CD4-positive, alpha-beta T cell (primary cell): Measurements from ENCODE around the gene TPK1. TPM values are rescaled to one million over a fixed set of nuclear protein-coding genes. Genes with fewer than 3 reads are reported as not detected.

Experiments
- ATAC-seq: fragments of 200-7000 bp; cut with Tn5 transposase; one replicate; pipeline ENCODE4 v1.10.0; 2022; ENCODE audit warnings: mild to moderate bottlenecking; ENCODE audit not compliant: poor library complexity
- CTCF ChIA-PET: fragments of 350-600 bp; sonication (Branson Sonifier 250); formaldehyde crosslinking; loops from one replicate; lab custom pipeline; 2021; ENCODE audit warnings: antibody characterized with exemption, inconsistent platforms; lab: Charles Lee
- POLR2A ChIA-PET: fragments of 350-600 bp; sonication (Branson Sonifier 250); formaldehyde crosslinking; loops from one replicate; lab custom pipeline; 2021; ENCODE audit warnings: antibody characterized with exemption, inconsistent platforms; lab: Charles Lee
- DNase-seq, 14 experiments: peaks; one replicate each; pipeline ENCODE4 v3.0.0-alpha.2; 2013 to 2020; ENCODE audit warnings: mixed read lengths in 2 of 14
- H3K27ac ChIP-seq, 2 donors: one replicate each; pipeline versions ENCODE4 v1.5.1 to v1.7.0; 2013; ENCODE audit warnings: low read length in 2 of 2, low read depth in 1 of 2, mild to moderate bottlenecking in 1 of 2
- H3K27me3 ChIP-seq, 2 experiments: 1 replicate in 1 of 2; 2 replicates in 1 of 2; pipeline versions ENCODE4 v1.6.1 to v1.7.0; 2013; ENCODE audit warnings: low read length in 2 of 2, control low read depth in 1 of 2, mild to moderate bottlenecking in 1 of 2, moderate library complexity in 1 of 2; ENCODE audit not compliant: insufficient read depth in 2 of 2, control insufficient read depth in 1 of 2
- H3K36me3 ChIP-seq: one replicate; pipeline ENCODE4 v1.6.1; 2013; ENCODE audit warnings: low read length, control low read depth; ENCODE audit not compliant: insufficient read depth
- H3K4me1 ChIP-seq: one replicate; pipeline ENCODE4 v1.6.1; 2013; ENCODE audit warnings: low read length, control low read depth; ENCODE audit not compliant: insufficient read depth
- H3K4me3 ChIP-seq: one replicate; pipeline ENCODE4 v1.5.1; 2013; ENCODE audit warnings: mild to moderate bottlenecking, low read length, moderate library complexity
- H3K9me3 ChIP-seq, 2 experiments: 1 replicate in 1 of 2; 2 replicates in 1 of 2; pipeline versions ENCODE4 v1.6.1 to v1.7.0; 2013; ENCODE audit warnings: low read length in 2 of 2, mild to moderate bottlenecking in 2 of 2, control low read depth in 1 of 2, moderate library complexity in 1 of 2; ENCODE audit not compliant: control insufficient read depth in 1 of 2, insufficient read depth in 1 of 2
- H3K27ac Mint-ChIP-seq: one replicate; pipeline ENCODE4 v1.8.0; 2020; ENCODE audit warnings: mixed read lengths
- H3K27me3 Mint-ChIP-seq: one replicate; pipeline ENCODE4 v1.8.0; 2021; ENCODE audit warnings: mixed read lengths
- H3K36me3 Mint-ChIP-seq: one replicate; pipeline ENCODE4 v1.8.0; 2021; ENCODE audit warnings: low read depth, mixed read lengths
- H3K4me1 Mint-ChIP-seq: one replicate; pipeline ENCODE4 v1.8.0; 2021; ENCODE audit warnings: low read depth, mixed read lengths
- H3K4me3 Mint-ChIP-seq: one replicate; pipeline ENCODE4 v1.8.0; 2020; ENCODE audit warnings: mild to moderate bottlenecking, mixed read lengths
- H3K9me3 Mint-ChIP-seq: one replicate; pipeline ENCODE4 v1.8.0; 2020; ENCODE audit warnings: mixed read lengths
- intact Hi-C, 2 experiments: fragments of 100-400 bp; cut with DNase I in 1 of 2; cut with micrococcal nuclease in 1 of 2; formaldehyde crosslinking; loops; one replicate each; pipeline versions ENCODE4 v1.15.1 to v1.9.0; 2023 to 2025; cut with DNase I, micrococcal nuclease
- total RNA-seq, 174 experiments: library from RNA in 2 of 174; stranded (reverse) in 2 of 174; gene quantifications; one replicate each; pipeline ENCODE4 v1.2.3 and lab custom pipeline; 2021 to 2026
- TF ChIP-seq, protein P1 (sequence below): fragments of 200-600 bp; IDR thresholded peaks from one replicate; pipeline ENCODE4 v1.8.0; 2022; ENCODE audit warnings: antibody characterized with exemption, mild to moderate bottlenecking

Gene TPK1
- total RNA-seq, 2 experiments from 2014 or later, result 17.1 to 17.8 TPM

DNA sequence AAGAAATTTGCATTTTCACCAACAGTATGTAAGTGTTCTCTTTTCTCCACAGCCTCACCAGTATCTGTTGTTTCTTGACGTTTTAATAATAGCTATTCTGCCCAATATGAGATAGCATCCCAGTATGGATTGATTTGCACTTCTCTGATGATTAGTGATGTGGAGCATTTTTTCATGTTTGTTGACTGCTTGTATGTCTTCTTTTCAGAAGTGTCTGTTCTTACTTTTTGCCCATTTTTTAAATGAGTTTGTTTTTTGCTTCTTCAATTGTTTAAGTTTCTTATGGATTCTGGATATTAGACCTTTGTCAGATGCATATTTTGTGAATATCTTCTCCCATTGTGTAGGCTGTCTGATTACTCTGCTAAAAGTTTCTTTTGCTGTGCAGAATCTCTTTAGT, 12.2 kb upstream of the TPK1 start:
- no peaks in the 10 kb centered on the region for H3K27me3 Mint-ChIP-seq
- ATAC-seq (no peak), DNase-seq (no peak)
- H3K4me1 Mint-ChIP-seq, result no peaks in the 10 kb centered on the region
- no peak overlapping the region for H3K27ac ChIP-seq
- H3K27me3 ChIP-seq, result no peaks in the 10 kb centered on the region
- CTCF ChIA-PET, result interaction anchor here (0.7 kb wide), 1 partner anchor 81 kb away, joined by 3 read pairs; no protein-coding TSS in a partner anchor
- peaks cover 0 to 6% of the 10 kb centered on the region in 2 experiments for H3K9me3 ChIP-seq
- intact Hi-C loops, result no loop called here
- no peaks in the 10 kb centered on the region for H3K4me1 ChIP-seq
- H3K4me3 ChIP-seq, result no peak overlapping the region
- no peaks in the 10 kb centered on the region for H3K36me3 Mint-ChIP-seq
- H3K9me3 Mint-ChIP-seq, result peaks cover 3% of the 10 kb centered on the region
- POLR2A ChIA-PET, result no interaction called here
- TF ChIP-seq, protein P1, sequence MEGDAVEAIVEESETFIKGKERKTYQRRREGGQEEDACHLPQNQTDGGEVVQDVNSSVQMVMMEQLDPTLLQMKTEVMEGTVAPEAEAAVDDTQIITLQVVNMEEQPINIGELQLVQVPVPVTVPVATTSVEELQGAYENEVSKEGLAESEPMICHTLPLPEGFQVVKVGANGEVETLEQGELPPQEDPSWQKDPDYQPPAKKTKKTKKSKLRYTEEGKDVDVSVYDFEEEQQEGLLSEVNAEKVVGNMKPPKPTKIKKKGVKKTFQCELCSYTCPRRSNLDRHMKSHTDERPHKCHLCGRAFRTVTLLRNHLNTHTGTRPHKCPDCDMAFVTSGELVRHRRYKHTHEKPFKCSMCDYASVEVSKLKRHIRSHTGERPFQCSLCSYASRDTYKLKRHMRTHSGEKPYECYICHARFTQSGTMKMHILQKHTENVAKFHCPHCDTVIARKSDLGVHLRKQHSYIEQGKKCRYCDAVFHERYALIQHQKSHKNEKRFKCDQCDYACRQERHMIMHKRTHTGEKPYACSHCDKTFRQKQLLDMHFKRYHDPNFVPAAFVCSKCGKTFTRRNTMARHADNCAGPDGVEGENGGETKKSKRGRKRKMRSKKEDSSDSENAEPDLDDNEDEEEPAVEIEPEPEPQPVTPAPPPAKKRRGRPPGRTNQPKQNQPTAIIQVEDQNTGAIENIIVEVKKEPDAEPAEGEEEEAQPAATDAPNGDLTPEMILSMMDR, result no peak
- H3K27ac Mint-ChIP-seq, result no peak overlapping the region
- no peaks in the 10 kb centered on the region for H3K36me3 ChIP-seq
- no peak overlapping the region for H3K4me3 Mint-ChIP-seq

DNA sequence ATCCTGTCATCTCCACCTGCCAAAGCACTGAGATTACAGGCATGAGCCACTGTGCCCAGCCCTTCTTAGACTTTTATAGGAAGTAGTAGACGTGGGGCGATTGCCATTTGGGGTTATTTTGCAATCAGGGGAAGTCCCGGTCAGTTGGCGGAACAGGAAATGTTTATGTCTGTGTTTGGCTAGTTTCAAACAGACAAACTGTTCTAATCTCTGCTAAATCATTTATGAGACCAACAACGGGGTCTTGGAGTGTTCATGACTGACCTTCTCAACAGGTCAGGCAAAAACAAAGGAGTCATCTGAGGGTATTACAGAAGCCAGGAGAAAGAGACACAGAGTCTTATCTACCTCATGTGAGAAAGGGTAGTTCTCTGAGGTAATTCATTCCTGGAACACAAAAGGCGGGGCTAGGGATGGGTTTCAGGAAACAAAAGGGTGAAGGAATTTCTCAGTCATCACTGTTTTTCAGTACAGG, 6.6 kb upstream of the TPK1 start:
- Mint-ChIP-seq H3K27me3 (no peaks in the 10 kb centered on the region), H3K36me3 (no peaks in the 10 kb centered on the region), H3K27ac (no peak overlapping the region), H3K9me3 (peaks cover 6% of the 10 kb centered on the region), H3K4me3 (no peak overlapping the region), H3K4me1 (peaks cover 14% of the 10 kb centered on the region)
- Histone ChIP-seq H3K4me1 (peaks cover 7% of the 10 kb centered on the region), H3K27ac (peak overlapping the region in 1 of 2 donors; percentile 6), H3K27me3 (no peaks in the 10 kb centered on the region), H3K36me3 (no peaks in the 10 kb centered on the region), H3K4me3 (no peak overlapping the region), H3K9me3 (peaks cover 0 to 3% of the 10 kb centered on the region in 2 experiments)
- DNase-seq (peak in 3 of 14 experiments; percentile 34 to 68 (median 60)), ATAC-seq (no peak)
- ChIA-PET CTCF (no interaction called here), POLR2A (no interaction called here)
- intact Hi-C loops, result loop anchor here in 1 of 2 experiments (5.0 kb wide), 1 partner anchor 35 kb away; no protein-coding TSS in a partner anchor
- TF ChIP-seq, protein P1, result no peak

DNA sequence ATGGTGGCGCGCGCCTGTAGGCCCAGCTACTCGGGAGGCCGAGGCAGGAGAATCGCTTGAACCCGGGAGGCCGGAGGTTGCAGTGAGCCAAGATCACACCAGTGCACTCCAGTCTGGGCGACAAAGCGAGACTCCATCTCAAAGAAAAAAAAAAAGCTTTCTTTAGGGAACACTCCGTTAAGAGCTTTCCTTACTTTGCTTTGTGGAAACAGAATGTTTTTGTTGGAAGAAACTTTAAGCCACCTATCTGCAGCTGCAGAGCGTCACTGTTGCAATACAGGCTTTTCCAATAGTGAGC, 641 bp upstream of the TPK1 start:
- ChIA-PET CTCF (interaction anchor here (0.6 to 2.2 kb wide), 5 partner anchors 9 to 443 kb away, joined by 3 to 10 read pairs (median 5); no protein-coding TSS in a partner anchor), POLR2A (interaction anchor here (0.6 to 6.6 kb wide), 21 partner anchors 9 to 202 kb away, joined by 3 to 302 read pairs (median 9); no protein-coding TSS in a partner anchor)
- Mint-ChIP-seq H3K9me3 (peaks cover 6% of the 10 kb centered on the region), H3K36me3 (peaks cover 12% of the 10 kb centered on the region), H3K27ac (peak overlapping the region; percentile 97), H3K4me1 (peaks cover 43% of the 10 kb centered on the region), H3K4me3 (peak overlapping the region; percentile 87), H3K27me3 (no peaks in the 10 kb centered on the region)
- peak overlapping the region; percentile 60 to 88 for H3K27ac ChIP-seq
- TF ChIP-seq, protein P1, result no peak
- DNase-seq, result no peak
- intact Hi-C loops, result loop anchor here in 1 of 2 experiments (10.0 kb wide), 1 partner anchor 102 kb away; no protein-coding TSS in a partner anchor
- no peaks in the 10 kb centered on the region for H3K36me3 ChIP-seq
- no peaks in the 10 kb centered on the region for H3K27me3 ChIP-seq
- H3K4me3 ChIP-seq, result peak overlapping the region; percentile 85
- peaks cover 0 to 11% of the 10 kb centered on the region in 2 experiments for H3K9me3 ChIP-seq
- ATAC-seq, result no peak
- peaks cover 32% of the 10 kb centered on the region for H3K4me1 ChIP-seq
